Germinal center (tissue), 1 donor: Measurements from ENCODE around the gene NMRAL1.

Experiments
- DNase-seq: peaks from one replicate; pipeline ENCODE4 v3.0.0; 2012; ENCODE audit warnings: mixed read lengths, low spot score

The NMRAL1 gene

GRCh38 chr16:4426021-4426684 lies 48.3 kb downstream of the NMRAL1 start:
- DNase-seq, result no peak

DNA sequence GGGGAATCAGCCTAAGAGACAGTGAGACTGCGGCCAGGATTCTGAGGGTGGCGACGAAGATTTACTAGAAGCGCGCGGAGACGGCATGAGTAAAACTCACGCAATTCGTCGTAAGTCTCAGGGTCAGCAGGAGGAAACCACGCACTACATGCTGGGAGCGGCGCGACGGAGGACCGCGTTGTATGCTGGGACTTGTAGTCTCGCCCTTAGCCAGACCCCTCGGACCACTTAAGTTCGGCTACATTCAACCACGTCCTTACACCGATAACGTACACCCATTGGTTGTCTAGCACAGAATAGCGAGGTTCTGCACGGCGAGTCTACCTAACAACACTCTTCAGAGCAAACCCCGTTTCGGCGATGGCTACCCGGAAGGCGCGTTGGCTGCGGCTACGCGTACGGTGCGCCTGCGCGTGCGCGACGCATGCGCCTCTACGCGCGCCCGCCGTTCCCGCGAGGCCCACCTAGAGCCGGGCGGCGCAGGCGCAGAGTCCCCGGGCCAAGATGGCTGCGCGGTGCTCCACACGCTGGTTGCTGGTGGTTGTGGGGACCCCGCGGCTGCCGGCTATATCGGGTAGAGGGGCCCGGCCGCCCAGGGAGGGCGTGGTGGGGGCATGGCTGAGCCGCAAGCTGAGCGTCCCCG lies 48.9 kb downstream of the NMRAL1 start, which contains the start of gene DNAJA3:
Gene DNAJA3, plus strand, starts transcription at position 491 of the 643 bp plus-strand sequence. Its CDS starts 14 bp downstream, at position 505.
- peak; percentile 98 for DNase-seq

GRCh38 chr16:4420505-4421105 lies 53.8 kb downstream of the NMRAL1 start:
- no peak for DNase-seq

GRCh38 chr16:4419402-4419959 lies 54.9 kb downstream of the NMRAL1 start:
- no peak for DNase-seq

DNA sequence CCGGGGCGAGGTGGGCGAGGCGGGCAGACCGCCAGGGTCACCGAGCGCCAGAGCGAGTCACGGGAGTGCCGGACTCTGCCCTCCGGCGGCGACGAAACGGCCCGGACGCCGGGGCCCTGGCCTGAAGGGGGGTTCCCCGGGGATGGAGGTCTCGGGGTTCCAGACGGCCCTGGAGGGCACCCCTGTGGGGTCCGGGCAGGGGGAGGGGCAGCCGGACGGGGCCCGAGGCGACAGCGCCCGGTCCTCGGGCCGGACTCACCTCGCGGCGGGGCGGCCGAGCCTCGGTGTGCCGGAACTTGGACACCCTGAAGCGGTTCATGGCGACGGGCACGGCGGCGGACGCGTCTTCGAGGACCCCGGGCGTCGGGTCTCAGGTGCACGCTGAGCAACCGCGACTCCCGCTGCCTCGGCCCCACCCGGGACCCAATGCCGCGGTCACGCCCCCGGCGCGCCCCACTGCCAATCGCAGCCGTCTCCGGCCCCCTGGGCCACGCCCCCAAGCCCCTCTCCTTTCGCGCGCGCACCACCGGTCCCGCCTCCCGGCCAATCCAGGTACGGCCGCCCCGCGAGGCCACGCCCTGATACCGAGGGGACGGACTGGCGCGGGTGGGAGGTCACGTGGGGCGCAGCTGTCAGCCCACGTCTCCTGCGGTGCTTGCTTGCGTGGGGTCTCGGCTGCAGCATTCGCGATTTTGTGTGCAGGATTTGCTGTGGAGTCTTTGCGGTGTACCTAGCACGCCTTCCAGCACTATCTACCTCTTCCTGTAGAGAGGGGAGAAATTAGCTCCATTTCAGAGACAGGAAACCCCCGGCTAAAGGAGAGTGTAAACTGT lies 58.0 kb downstream of the NMRAL1 start, which contains the start of gene CORO7:
Gene CORO7, minus strand, starts transcription at position 397 of the 833 bp plus-strand sequence. Its CDS starts 78 bp downstream, at position 319.
- peak; percentile 97 for DNase-seq

DNA sequence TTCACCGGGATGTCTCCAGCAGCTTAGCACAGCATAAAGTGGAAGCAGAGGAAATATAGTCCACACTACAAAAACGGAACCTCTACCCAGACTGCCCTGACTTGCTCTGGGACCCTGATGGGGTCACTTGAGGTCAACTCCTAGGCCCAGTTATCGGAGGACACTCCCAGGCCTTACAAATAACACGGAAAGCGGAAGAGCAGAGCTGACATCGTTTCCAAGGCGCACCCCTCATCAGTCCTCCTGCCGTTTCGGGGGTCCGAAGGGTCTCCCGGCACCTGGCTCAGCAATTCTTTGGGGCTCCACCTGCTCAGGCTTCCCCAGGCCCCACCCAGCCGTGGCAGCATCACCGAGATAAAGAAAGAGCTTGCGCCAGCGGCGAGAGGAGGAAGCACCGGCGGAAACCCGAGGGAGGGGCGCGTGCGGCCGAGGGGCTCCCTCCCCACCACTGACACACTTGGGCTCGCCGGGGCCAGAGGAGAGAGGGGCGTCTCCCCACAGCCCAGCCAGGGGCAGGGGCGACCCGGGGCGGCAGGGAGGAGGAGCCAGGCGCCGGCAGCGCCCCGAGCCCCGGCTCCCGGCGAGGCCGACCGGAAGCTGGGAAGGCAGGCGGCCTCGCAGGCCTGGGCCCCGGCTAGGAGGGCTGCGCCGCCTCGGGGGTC lies 58.8 kb downstream of the NMRAL1 start:
- peak; percentile 46 for DNase-seq

DNA sequence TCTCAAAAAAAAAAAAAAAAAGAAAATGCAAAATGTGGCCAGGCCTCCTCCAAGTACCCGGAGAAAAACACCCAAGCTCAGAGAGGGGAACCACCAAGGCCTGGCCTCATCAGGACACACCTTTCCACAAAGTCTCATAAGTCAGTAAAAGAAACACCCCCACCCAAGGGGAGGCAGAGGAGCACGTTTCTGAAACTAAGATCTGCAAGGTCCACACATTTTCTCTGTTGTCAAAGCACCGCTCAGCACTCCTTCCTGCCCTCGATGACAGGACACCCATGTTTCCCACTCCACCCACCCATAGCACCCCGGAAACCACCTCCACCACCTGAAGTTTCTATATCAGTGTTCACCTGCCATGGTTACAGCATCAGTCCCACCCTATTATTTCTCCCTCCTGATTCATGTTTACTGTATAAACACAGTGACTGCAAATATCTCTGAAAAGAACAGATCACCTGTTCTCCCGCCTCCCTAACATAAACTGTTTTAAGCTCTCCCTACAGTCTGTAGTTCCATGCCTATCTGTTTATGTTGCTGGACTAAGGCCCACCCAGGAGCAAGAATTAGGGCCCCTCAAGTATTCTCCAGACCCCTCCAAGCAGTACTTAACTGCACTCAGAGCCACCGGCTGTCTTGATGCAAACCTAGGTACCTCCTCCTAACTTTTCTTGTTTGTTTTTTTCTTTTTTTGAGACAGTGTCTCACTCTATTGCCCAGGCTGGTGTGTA lies 60.1 kb downstream of the NMRAL1 start:
- DNase-seq, result peak; percentile 71

- DNase-seq, result no peak
These were observed 61.6 kb downstream of the NMRAL1 start for GRCh38 chr16:4412854-4413253.

DNA sequence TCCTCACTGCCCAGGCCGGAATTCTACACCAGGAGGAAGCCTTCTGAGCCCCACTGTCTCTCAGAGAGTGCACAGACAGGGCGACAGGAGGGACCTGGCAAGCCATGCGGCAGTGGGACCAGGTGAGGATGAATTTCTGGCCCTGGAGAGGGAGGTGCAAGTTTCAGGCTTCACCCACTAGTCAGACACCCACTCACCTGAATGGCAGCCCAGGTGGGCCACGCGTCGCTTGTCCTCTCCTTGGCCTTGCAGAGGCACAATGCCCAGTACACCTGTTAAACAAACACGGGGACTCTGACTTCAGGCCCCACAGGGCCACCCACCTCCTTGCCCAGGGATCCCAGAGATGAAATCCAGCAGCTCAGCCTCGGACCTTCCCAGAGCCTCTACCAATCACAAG lies 62.3 kb downstream of the NMRAL1 start:
- DNase-seq, result no peak
